Mesothelial cell of epicardium (in vitro differentiated cells): ENCODE measurements around the gene PTPN14. TPM values are rescaled to one million over a fixed set of nuclear protein-coding genes. Genes with fewer than 3 reads are reported as not detected.
A peak's percentile ranks its signal among the peaks of the same experiment; 100 is the strongest.

Experiments
- DNase-seq, 2 experiments: peaks; one replicate each; pipeline ENCODE4 v3.0.0; 2021; ENCODE audit warnings: low spot score in 2 of 2; ENCODE audit not compliant: unreplicated experiment in 2 of 2
- H3K27ac Mint-ChIP-seq: 2 replicates; pipeline ENCODE4 v1.8.0; 2021; ENCODE audit warnings: mixed read lengths
- H3K27me3 Mint-ChIP-seq: 2 replicates; pipeline ENCODE4 v1.8.0; 2021; ENCODE audit warnings: low read depth, mixed read lengths
- H3K36me3 Mint-ChIP-seq: 2 replicates; pipeline ENCODE4 v1.8.0; 2021; ENCODE audit warnings: mixed read lengths
- H3K4me1 Mint-ChIP-seq: 2 replicates; pipeline ENCODE4 v1.8.0; 2021; ENCODE audit warnings: mixed read lengths
- H3K4me3 Mint-ChIP-seq: 2 replicates; pipeline ENCODE4 v1.8.0; 2021; ENCODE audit warnings: mild to moderate bottlenecking, moderate library complexity, mixed read lengths
- H3K9me3 Mint-ChIP-seq: 2 replicates; pipeline ENCODE4 v1.8.0; 2021; ENCODE audit warnings: mixed read lengths
- CTCF ChIP-seq: fragments of 200-600 bp; sonication (generic); IDR thresholded peaks from one replicate; pipeline ENCODE4 v1.5.0; 2021; ENCODE audit warnings: antibody characterized with exemption; ENCODE audit not compliant: unreplicated experiment
- total RNA-seq: library from RNA; stranded (reverse); gene quantifications from 3 replicates; pipeline ENCODE4 v1.2.1, GENCODE V29; 2021

The PTPN14 gene
- total RNA-seq, 1 donor from 2014 or later: 75.8 TPM

- no peak overlapping the region for H3K4me3 Mint-ChIP-seq
- peaks cover 3% of the 10 kb centered on the region for H3K9me3 Mint-ChIP-seq
- H3K4me1 Mint-ChIP-seq: peaks cover 63% of the 10 kb centered on the region
- no peaks in the 10 kb centered on the region for H3K27me3 Mint-ChIP-seq
- H3K27ac Mint-ChIP-seq: peak overlapping the region; percentile 96
- H3K36me3 Mint-ChIP-seq: peaks cover 28% of the 10 kb centered on the region
- no peak for DNase-seq
- no peak for TF ChIP-seq CTCF
These were observed 172.0 kb downstream of the PTPN14 start for GRCh38 chr1:214379236-214379970.

- Mint-ChIP-seq H3K27ac (peak overlapping the region; percentile 96), H3K4me1 (peaks cover 71% of the 10 kb centered on the region), H3K27me3 (no peaks in the 10 kb centered on the region), H3K4me3 (no peak overlapping the region), H3K36me3 (peaks cover 19% of the 10 kb centered on the region), H3K9me3 (peaks cover 3% of the 10 kb centered on the region)
- TF ChIP-seq CTCF: no peak
- DNase-seq: no peak
These were observed 172.9 kb downstream of the PTPN14 start for GRCh38 chr1:214378492-214378891.

DNA sequence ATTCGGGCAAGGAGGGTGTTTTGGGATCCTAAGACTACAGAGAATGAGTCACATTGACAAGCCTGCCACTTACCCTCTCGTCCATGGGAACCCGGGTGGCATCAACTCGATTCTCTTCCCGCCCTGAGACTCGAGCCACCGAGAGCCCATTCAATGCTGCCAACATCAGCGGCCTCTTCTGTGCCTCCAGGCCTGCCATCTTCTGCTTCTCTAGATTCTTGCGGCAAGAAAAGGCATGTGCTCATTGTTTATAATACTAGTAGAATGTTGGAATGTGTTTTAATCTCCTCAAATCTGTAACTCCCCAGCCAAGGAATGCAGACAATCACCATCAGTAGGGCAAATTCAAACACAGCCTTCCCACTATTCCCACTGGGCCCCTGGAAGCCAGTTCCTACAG lies 173.5 kb downstream of the PTPN14 start:
- Mint-ChIP-seq H3K4me1 (peaks cover 75% of the 10 kb centered on the region), H3K9me3 (peaks cover 3% of the 10 kb centered on the region), H3K27ac (peak overlapping the region; percentile 96), H3K4me3 (peak overlapping the region; percentile 29), H3K27me3 (no peaks in the 10 kb centered on the region), H3K36me3 (peaks cover 13% of the 10 kb centered on the region)
- no peak for DNase-seq
- no peak for TF ChIP-seq CTCF

DNA sequence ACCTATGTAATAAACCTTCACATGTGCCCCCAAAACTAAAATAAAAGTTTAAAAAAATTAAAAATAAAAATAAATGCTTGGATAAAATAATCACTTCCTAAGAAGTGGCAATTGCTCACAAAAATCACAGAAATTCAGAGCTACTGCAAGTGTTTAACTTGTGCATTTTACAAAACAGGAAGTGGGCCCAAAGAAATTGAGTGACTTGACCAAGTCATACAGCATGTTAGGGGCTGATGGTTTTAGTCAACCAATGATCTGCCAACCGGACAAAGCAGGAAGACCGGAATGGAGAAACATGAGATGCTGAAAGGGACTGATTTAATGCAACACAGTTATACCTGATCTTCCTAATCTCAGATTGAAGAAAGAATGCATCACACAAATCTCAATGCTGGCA lies 173.9 kb downstream of the PTPN14 start:
- Mint-ChIP-seq H3K36me3 (peaks cover 11% of the 10 kb centered on the region), H3K27me3 (no peaks in the 10 kb centered on the region), H3K9me3 (peaks cover 3% of the 10 kb centered on the region), H3K4me1 (peaks cover 78% of the 10 kb centered on the region), H3K4me3 (no peak overlapping the region), H3K27ac (peak overlapping the region; percentile 96)
- no peak for DNase-seq
- no peak for TF ChIP-seq CTCF

DNA sequence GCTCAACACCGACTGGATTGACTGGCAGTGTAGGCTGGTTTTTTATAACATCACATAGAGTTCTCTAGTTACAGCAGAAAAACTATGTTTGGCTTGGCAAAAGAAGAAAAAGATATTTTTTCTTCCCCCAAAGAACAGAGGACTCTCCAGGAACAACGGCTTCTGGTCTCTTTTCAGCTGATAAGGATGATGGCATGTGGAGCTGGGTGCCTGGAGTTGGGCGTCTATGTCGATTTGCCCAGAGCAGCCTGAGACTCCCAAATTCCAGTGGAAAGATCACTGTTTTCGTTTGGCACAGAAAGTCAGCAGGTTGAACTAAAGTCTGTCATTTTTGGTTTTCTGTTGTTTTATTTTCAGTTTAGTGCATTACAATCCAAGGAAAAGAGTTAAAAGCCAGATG lies 179.3 kb downstream of the PTPN14 start:
- Mint-ChIP-seq H3K4me1 (peaks cover 65% of the 10 kb centered on the region), H3K36me3 (peaks cover 30% of the 10 kb centered on the region), H3K4me3 (no peak overlapping the region), H3K27ac (peak overlapping the region; percentile 92), H3K27me3 (no peaks in the 10 kb centered on the region), H3K9me3 (no peaks in the 10 kb centered on the region)
- TF ChIP-seq CTCF: no peak
- no peak for DNase-seq

DNA sequence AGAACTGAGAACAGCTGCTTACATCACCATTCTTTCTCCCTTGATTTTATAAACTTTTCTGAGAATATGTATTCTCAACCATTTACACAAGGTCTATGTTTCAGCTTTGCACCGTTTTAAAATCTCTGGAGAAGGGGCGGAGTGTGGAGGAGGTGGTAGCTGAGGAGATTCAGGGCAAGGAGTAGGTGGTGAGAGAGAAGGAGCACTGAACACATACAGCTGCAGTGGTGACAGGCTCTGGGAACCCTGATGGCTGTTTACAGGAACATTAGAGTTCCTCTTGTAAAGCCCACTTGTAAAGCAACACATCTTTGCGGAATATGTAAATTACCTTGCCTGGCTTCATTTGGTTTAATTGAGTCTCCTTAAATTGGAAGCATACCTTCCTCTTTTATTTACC lies 180.8 kb downstream of the PTPN14 start:
- Mint-ChIP-seq H3K36me3 (peaks cover 39% of the 10 kb centered on the region), H3K27me3 (no peaks in the 10 kb centered on the region), H3K4me3 (no peak overlapping the region), H3K27ac (peak overlapping the region; percentile 92), H3K4me1 (peaks cover 50% of the 10 kb centered on the region), H3K9me3 (no peaks in the 10 kb centered on the region)
- no peak for TF ChIP-seq CTCF
- no peak for DNase-seq
